Measurements from ENCODE around the gene RNPC3. TPM values are rescaled to one million over a fixed set of nuclear protein-coding genes. Genes with fewer than 3 reads are reported as not detected.
"Not testable (repeated sequence)": the region's sequence is repeated elsewhere in the genome, so short reads cannot be mapped to it uniquely, and the experiment has no call there.

RNPC3 gene
- total RNA-seq, 1 donor from 2014 or later, result 2.6 TPM

GRCh38 chr1:103583887-103584286 lies 58.4 kb downstream of the RNPC3 start:
- Histone ChIP-seq H3K36me3 (ENCODE audit: control insufficient read depth, insufficient read depth, low read length) (no peaks in the 10 kb centered on the region), H3K4me3 (ENCODE audit: low read depth, low read length) (no peak overlapping the region), H3K27me3 (ENCODE audit: control insufficient read depth, insufficient read depth, low read length) (peaks cover 2% of the 10 kb centered on the region)
- TF ChIP-seq, protein P1, sequence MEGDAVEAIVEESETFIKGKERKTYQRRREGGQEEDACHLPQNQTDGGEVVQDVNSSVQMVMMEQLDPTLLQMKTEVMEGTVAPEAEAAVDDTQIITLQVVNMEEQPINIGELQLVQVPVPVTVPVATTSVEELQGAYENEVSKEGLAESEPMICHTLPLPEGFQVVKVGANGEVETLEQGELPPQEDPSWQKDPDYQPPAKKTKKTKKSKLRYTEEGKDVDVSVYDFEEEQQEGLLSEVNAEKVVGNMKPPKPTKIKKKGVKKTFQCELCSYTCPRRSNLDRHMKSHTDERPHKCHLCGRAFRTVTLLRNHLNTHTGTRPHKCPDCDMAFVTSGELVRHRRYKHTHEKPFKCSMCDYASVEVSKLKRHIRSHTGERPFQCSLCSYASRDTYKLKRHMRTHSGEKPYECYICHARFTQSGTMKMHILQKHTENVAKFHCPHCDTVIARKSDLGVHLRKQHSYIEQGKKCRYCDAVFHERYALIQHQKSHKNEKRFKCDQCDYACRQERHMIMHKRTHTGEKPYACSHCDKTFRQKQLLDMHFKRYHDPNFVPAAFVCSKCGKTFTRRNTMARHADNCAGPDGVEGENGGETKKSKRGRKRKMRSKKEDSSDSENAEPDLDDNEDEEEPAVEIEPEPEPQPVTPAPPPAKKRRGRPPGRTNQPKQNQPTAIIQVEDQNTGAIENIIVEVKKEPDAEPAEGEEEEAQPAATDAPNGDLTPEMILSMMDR (IDR thresholded peaks at IDR 0.05; ENCODE audit: insufficient read depth, low read length, severe bottlenecking), result no peak
- DNase-seq (ENCODE audit: low read depth), result no peak
- FAIRE-seq, result no peak

DNA sequence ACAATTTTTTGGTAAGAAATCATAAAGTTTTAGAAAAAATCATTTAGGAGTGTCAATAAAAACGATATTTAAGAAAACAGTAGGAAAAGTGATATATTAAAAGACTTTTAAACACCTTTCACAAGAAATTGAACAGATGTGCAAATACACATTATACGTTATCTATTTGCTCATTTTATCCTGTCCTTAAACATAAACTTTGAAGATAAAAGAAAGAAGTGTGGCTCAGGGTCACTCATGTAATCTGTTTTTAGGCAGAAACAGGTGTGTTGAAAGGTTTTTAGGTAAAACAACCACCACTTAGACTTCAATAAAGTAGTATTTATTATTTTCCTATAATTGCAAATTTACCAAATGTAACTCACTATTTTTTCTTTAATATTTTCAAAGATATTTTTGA lies 59.0 kb downstream of the RNPC3 start:
- H3K4me3 ChIP-seq (ENCODE audit: low read depth, low read length), result no peak overlapping the region
- no peak for FAIRE-seq
- DNase-seq (ENCODE audit: low read depth), result no peak
- H3K27me3 ChIP-seq (ENCODE audit: control insufficient read depth, insufficient read depth, low read length), result peaks cover 2% of the 10 kb centered on the region
- no peaks in the 10 kb centered on the region for H3K36me3 ChIP-seq (ENCODE audit: control insufficient read depth, insufficient read depth, low read length)
- TF ChIP-seq, protein P1 (IDR thresholded peaks at IDR 0.05; ENCODE audit: insufficient read depth, low read length, severe bottlenecking), result no peak

DNA sequence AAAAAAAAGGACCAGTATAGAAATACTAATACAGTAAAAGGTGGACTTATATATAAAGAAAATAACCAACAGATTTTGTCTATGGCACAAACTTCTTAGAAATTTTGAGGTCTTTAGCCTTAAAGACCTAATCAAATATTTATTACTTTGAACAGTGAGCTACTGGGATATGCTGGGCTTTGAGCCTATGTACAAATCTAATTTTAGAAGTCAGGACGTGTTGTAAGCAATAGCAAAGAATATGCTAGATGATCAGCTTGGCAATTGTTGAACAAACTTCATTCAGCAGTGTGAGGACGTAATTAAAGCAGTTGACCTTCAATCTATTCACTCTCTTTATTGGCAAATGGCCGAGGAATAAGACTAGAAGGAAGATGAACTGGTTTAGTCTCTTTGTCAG lies 77.2 kb downstream of the RNPC3 start:
- H3K36me3 ChIP-seq (ENCODE audit: control insufficient read depth, insufficient read depth, low read length); DNase-seq (ENCODE audit: low read depth); H3K27me3 ChIP-seq (ENCODE audit: control insufficient read depth, insufficient read depth, low read length); H3K4me3 ChIP-seq (ENCODE audit: low read depth, low read length): not testable (repeated sequence)
- FAIRE-seq, result peak; percentile 58

Other genes starting within 250 kb of the RNPC3 start
- 3.9 and 5.5 TPM in 2 replicates for gene AMY2B, start 45.9 kb downstream of the RNPC3 start, total RNA-seq
- not detected in 2 replicates for gene AMY2A, start 91.7 kb downstream of the RNPC3 start, total RNA-seq
- gene AMY1A, start 130.1 kb downstream of the RNPC3 start, total RNA-seq, result under 0.01 TPM in 1 of 2 replicates, not detected in the other
- gene AMY1B, start 170.5 kb downstream of the RNPC3 start, total RNA-seq, result not detected in 2 replicates
- gene AMY1C, start 224.2 kb downstream of the RNPC3 start, total RNA-seq, result 0.26 TPM in 2 replicates

Data from bronchial epithelial cell (primary cell).